ENCODE measurements around the gene SLC35F1.

The SLC35F1 gene

DNA sequence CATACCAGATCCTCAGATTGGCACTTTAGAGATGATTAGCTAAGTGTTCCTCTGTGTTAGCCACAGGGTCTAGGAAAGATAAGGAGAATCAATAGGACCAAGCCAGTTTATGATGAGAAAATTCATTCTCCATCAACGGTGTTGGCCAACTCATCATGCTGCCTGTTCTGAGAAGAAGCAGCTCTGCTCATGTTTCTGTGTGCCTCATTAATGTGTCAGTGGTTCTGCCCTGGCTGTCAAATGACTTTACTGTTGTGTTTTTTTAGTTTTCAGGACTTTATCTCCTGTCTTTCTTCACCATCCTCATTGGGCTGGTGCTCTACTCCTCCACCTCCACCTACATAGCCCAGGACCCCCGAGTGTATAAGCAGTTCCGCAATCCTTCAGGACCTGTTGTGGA, 406.7 kb downstream of the SLC35F1 start:
- DNase-seq (ENCODE audit: low read depth in 2 of 2): no peak

DNA sequence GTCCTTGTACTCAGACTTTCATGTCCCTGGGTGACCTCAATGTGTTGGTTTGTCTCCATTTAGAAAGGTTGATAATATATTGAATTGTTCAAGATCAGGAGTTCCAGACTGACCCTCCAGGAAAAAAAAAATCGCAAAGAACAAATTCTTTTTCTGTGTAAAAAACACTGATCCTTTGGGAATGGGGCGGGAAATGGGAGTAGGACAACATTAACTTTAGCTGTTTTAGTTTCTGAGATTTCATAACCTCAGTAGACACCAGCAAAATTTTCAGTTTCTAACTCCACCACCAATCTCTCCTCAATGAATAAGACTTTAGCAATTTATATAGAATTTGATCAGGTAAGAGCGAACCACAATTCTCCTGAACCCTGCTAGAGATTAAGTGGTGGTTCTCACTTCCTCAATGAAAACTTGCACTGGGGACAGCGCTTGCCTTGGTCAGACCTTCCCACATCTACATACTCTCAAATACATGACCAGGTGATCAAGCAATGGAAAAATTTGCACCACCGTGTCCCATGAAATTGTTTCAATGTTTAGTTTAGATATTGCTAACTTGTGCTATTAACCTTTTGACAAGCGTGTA, 409.8 kb downstream of the SLC35F1 start:
- no peak for DNase-seq (ENCODE audit: low read depth in 2 of 2)

DNA sequence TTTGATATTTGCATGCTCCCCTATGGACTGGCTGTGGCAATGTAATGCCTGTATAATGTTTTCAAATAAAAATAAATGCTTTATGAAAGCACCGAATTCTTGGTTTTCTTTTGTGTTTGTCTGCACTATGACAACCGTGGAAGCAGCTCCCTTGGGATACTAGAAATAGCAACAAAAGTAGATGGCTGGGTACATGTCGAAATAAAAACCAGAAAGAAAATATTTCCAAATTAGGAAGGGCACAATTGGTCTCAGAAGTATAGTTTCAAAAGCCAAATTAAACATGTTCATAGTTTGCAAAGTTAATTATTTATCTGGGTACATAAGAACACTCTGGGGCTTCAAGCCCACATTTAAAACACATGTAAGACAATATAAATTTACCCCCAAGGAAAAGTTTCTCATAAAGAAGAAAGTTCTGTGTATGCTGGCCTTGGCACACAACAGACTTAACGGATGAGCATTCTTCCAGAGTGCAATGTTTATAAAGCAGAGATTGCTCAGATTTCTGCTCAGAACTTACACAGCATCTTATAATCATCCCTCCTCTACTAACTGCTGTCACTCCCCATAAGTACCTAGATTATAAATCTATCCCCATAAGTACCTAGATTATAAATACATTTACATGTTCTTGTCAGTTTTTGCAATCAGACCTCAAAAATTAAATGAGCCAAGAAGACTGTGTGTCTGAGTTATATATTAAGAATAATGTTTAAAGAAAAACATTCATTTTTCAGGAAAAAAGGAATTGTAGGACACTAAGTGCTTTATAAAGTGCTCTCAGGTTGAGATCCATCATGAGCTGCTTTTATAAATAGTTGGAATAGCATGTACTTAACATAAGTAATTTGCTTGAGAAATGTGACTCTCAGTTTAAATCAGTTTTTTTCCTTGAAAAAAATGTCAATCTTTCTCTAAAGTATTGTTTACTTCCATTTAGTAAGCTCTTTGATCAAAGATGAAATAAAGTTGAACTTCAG, 410.8 kb downstream of the SLC35F1 start:
- no peak for DNase-seq (ENCODE audit: low read depth in 2 of 2)

DNA sequence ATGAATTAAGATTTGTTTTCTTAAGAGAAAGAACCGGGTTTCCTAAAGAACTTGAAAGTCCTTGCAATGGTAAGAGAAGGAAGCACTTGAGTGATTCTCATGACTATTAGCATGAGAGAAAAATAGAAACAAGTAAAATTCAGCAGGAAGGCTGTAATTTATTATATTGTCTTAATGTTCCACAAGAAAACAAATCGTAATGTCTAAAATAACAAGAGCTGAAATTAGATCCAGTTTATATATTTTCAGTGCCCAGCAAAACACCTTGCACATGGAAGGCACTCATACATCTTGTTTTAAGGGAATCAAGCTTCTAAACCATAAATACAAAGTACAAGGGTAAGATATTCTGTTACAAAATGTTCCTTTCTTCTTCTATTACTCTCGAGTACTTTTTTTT, 411.6 kb downstream of the SLC35F1 start:
- no peak for DNase-seq (ENCODE audit: low read depth in 2 of 2)

DNA sequence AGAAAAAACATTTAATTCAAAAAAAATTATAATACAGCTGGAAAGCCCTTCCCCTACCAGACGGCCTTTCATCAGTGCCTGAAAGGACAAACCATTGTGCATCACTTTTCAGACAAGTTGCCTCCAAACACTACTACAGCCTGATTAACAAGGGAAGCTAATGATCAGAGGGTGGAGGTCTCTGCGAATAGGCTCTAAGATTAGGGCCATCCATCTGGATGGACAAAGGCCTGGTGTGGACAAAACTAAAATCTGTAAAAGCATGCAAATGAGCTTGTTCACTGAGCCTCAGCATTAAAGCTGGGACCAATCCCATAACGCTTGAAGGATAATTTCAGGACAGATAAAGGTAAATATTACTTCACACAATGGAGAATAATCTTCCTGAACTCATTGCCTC, 412.4 kb downstream of the SLC35F1 start:
- no peak for DNase-seq (ENCODE audit: low read depth in 2 of 2)

DNA sequence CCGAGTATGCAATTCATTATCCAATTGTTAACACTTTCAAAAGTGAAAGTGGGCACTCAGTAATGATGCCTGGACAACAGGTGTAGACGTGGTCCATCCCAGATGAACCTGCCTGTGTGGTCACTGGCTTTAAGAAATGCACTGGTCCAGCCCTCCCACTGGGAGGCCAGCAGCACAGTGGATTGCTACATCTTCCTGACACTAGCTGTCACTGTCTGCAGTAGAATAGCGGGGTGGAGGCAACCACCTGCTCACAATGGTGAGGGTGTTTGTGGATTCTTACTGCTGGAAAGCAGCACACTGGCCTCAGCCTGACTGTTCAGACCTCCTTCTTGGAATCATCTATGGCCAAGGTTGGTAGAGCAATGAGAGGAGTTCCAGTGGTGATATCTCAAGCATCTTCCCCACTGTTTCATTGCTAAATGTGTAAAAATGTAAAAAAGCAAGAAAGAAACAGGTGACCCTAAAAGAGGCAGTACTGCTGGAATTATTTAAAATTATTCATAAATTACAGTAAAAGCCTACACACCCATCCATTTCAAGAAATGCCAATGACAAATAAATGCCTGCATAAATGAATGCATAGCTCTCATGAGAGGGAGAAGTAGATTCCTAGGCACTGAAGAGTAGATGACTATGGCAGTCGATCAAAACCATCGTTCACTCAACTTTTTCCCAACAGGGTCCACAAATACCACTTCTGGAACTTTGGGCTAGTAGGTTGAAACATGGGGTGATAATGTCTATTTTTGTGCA, 413.0 kb downstream of the SLC35F1 start:
- DNase-seq (ENCODE audit: low read depth in 2 of 2): no peak

DNA sequence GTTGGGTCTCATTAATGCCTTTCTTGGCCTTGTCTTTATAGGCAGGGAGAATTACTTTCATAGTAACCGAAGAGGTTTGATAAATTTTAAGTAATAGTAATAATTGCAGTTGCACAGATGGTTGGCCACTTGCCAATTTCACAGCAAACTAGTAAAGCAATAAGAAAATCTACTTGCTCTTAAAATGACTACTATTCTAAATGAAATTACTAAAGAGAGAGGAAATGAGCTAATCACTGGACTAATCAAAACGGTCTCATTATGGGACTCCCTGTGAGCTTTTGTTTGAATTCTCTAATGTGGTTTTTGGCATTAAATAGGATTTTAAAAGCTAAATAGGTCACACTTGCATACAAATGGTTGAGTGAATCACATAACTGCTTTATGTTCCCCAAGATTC, 413.6 kb downstream of the SLC35F1 start:
- no peak for DNase-seq (ENCODE audit: low read depth in 2 of 2)

DNA sequence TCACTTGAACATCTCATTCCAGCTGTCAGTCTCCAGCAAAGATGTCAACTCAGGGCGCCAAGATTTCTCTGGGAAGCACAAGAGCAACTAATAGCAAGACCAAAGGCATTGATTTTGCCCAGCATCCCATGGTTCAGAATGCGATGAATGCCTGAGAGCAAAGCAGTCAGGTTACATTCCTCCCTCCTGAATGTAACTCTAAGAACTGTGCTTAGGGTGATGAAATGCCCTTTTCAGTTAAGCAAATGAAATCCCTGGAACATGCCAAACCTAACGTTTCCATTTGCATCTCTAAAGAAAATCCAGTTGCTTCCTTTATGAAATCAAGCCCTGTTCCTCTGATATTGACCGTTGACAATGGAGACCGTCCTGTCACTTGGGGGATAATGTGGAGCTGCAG, 417.1 kb downstream of the SLC35F1 start:
- no peak for DNase-seq (ENCODE audit: low read depth in 2 of 2)

DNA sequence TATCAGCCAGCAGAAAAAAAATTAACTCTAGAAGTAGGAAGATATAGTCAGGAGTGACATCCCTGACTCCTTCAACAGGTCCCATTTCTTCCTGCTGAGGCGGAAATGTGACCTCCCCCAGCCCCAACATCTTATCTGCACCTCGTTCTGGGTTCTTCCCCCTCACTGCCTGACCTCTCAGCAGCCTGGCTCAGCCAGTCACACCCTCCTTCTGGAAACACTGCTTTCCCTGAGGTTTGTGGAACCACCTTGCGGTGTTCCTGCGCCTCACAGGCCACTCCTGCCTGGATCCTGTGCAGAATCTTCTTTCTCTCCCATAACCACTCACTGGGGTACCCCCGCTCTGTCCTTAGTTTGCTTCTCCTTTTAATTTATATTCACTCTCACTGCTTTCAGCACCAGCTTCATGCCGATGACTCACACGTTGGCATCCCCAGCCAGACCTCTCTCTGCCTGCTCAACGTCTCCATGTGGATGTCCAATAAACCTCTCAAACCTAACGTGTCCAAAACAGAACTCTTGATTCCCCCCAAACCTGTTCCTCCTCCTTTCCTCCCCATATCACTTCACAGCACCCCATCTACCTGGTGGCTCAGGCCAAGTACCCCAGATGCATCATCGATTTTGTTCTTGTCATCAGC, 418.3 kb downstream of the SLC35F1 start:
- no peak for DNase-seq (ENCODE audit: low read depth in 2 of 2)

DNA sequence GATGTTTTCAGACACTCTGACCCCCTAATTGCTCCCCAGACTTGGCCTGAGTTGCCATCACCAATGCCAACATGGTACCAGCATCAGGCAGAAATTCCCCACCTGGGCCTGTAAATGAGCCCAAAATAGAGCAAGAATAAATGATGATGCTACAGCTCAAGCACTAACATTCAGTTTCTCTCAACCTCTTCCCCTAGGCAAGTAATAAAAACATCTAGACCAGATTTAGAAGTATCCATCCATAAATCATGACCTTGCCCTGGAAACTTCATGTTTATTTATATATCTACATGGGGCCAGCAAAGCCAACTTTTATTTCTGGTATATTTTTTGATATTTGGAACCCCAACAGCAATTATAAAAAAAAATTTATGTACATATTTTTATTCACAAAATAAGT, 419.6 kb downstream of the SLC35F1 start:
- DNase-seq (ENCODE audit: low read depth in 2 of 2): no peak

DNA sequence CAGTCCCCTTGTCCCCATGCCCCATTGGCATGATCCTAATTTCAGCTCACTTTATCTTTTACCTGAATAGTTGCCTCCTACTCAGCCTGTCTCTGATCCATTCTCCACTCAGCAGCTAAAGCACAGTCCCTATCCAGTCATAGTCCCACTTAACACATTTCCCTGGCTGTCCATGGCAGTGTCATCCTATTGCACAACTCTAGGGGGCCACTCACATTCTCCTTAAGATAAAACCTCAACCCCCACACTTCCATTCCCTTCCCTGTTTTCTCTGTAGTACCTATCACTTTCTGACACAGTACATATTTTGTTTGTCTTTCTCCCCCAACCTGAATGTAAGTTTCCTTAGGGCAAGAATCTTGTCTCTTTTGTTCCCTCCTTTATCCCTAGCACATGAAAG, 420.2 kb downstream of the SLC35F1 start:
- no peak for DNase-seq (ENCODE audit: low read depth in 2 of 2)

DNA sequence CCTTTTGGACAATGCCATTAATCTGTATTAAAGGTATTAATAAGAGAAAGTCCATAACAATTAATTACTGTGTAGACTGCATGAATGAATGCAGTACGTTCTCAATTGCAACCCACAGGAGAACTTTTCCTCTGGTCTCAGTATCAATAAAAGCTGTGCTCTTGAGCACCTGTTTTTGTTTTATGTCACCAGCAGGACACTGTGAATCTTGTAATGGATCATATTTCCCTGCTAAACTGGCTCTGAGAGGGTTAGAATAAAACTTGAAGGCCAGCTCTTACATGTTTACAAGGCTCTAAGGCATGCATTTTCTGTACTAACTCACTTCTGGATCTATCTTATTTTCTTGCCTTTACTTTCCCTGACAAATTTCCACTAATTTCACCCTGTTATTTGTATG, 426.7 kb downstream of the SLC35F1 start:
- DNase-seq (ENCODE audit: low read depth in 2 of 2): no peak

DNA sequence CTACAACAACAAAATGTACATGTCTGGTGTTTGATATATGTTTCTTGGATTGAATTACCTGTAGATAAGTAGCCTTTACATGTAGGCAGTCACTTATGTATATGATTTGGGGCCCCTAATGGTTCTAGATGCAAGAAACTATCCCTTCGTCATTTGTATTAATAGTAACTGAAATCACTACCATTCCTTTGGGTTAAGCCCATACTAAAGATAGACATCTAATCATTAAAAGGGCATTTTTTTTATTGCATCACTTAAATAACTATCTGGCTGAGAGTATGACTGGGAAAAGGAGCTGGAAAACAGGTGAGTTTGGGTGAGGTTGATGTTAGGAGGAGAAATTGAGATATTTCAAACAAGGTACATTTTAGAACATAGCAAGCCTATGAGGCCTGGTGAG, 427.6 kb downstream of the SLC35F1 start:
- DNase-seq (ENCODE audit: low read depth in 2 of 2): no peak

DNA sequence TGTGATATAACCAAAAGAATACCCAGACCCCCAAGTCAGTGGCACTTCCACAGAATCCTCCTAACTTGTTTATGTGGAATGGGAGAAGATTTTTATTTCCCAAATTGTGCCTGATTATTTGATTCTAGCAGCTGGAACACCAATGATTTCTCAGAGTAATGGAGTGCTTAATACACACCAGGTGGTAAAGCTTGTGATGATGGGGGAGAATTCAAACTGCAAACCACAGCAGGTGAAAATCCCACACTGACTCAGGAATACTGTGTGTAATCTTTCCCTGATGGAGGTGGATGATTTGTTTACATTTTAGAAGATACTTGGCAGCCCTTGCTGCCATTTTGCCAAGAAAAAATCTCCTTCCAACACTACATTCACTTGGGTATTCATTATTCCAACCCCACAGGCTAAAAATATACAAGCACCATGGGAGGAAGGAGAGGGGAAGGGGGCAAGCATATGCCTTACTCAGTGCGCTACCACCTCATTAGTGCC, 428.3 kb downstream of the SLC35F1 start:
- DNase-seq (ENCODE audit: low read depth in 2 of 2): no peak

DNA sequence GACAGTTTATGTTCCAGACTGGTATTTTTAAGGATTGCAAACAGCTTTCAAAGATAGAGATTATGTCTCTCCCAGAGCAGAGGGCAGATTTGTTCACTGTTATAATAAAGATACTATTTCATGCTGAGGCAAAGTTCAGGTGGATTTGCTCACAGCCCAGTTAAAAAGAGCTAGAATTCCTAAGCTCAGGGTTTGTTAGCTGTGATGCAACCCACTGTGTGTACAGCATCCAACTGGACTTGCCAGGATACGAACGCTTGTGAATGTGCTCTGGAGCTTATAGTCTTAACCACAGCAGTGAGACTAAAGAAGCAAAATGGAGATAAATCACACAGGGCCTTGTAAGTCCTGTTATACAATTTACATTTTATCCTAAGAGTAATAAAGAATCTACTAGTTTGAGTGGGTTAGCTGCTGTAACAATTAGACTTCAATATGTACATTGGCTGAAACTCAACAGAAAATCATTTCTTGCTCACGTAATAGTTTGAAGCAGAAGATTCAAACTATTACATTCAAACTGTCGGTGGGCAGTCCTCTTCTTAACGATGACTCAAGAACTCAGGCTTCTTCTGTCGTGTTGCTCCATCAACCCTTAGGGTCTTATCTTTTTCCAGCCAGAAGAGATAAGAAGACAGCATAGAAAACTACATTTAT, 437.1 kb downstream of the SLC35F1 start:
- DNase-seq (ENCODE audit: low read depth in 2 of 2): no peak

DNA sequence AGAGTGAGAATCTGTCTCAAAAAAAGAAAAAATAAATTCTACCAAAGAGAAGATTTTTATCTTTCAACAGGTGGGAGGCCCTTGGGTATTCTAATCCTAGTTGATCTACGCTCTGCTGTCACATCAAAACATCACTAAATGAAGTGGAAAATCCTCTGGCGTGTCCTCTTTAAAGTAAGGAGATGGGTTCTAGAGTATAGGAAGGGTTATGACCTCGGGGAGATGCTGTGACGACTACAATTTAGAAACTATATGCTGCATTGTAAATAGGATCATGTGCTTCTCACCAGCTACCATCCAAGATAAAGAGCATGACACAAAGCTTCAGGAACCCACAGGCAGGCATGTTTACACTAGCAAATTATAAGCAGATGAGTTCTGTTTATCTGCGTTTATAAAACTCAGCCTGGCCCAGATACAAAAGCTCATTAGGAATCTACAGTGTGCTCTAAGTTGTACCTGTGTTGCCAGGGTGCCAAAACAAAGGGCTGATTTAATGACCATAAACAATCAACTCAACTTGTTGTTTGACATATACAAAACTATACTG, 443.9 kb downstream of the SLC35F1 start:
- no peak for DNase-seq (ENCODE audit: low read depth in 2 of 2)

DNA sequence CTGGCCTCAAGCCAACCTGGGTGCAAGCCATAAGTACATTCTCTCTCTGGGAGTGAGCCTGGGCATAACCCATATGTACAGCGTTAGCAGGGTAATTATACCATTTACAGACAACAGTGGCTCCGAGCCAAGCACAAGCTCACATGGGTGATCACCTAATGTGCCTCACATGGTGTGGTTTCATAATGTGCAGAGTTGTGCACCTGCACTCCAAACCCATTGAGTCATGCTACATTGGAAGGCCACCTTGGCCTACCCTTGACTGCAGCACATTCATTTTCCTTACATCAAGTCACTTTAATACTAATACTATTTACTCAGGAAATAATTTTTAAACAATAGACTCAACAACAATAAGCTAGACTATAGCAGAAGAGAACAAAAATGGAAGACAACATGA, 446.5 kb downstream of the SLC35F1 start:
- DNase-seq (ENCODE audit: low read depth in 2 of 2): no peak

DNA sequence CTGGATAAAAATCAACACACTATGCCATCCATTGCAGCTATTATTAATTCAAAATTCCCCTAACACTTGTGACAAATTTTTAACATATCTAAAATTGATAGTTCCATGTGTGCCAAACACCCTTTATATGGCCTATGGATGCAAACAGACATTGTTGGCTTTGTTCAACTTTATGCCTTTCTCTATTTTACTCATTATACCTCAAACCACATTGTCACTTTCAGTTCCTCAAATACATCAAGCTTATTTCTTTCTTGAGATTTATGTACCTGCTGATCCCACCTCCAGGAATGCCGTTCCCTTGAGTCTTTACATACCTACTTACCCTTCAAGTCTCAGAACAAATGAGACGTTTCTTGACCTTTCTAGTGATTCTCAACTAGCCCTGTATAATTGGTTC, 447.6 kb downstream of the SLC35F1 start:
- no peak for DNase-seq (ENCODE audit: low read depth in 2 of 2)

DNA sequence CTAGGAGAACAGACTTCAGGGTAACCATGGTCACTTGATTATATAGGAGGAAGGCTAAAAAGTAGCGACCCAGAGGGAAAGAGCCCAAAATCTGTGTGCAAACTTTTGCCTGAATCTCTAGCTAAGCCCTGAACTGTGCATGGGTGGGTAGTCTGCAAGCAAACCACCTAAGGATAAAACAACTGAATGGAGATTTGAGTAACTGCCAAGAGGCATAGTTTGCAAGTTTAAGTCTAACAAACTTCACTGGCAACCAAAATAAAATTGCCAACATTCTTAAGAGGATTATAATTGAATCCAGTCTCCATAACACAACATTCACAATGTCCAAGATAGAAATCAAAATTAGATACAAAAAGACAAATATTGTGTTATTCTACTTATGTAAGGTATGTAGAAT, 449.0 kb downstream of the SLC35F1 start:
- DNase-seq (ENCODE audit: low read depth in 2 of 2): no peak

DNA sequence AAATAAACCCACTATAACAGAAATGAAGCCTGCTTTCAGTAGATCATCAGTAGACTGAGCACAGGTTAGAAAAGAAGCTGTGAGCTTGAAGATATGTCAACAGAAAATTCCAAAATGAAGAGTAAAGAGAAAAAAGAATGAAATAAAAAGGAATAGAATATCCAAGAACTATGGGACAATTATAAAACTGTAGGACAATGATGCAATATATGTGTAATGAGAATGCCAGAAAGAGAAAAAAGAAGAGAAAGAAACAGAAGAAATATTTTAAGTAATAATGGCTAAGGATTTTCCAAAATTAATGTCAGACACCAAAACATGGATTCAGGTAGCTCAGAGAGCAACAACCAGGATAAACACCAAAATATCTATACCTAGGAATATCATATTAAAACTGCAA, 449.6 kb downstream of the SLC35F1 start:
- DNase-seq (ENCODE audit: low read depth in 2 of 2): no peak

Data from stimulated activated CD4-positive, alpha-beta T cell treated with anti-CD3 and anti-CD28 coated beads, Interleukin-12 subunit alpha, Interleukin-12 subunit beta, amount 100 ng/mL, for 24 hours (primary cell).